Ovary (tissue), 9 donors: ENCODE results near the gene PLCE1. TPM values are rescaled to one million over a fixed set of nuclear protein-coding genes. Genes with fewer than 3 reads are reported as not detected.

ENCODE experiments used
- DNase-seq, 5 donors: peaks; one replicate each; pipeline ENCODE4 v3.0.0-alpha.2; 2019 to 2020
- H3K27ac ChIP-seq, 2 donors: fragments of 200-600 bp; one replicate each; pipeline versions ENCODE4 v1.5.1 to v1.8.0; 2019 to 2022
- H3K27me3 ChIP-seq: fragments of 200-600 bp; one replicate; pipeline ENCODE4 v1.8.0; 2022
- H3K36me3 ChIP-seq: fragments of 200-600 bp; sonication (generic); one replicate; pipeline ENCODE4 v1.5.1; 2019
- H3K4me1 ChIP-seq: one replicate; pipeline ENCODE4 v1.8.1; 2013; ENCODE audit warnings: mild to moderate bottlenecking, moderate library complexity; ENCODE audit not compliant: insufficient read depth
- H3K4me3 ChIP-seq: fragments of 200-600 bp; sonication (generic); one replicate; pipeline ENCODE4 v1.5.1; 2017
- H3K9me3 ChIP-seq, 2 donors: fragments of 200-600 bp in 1 of 2; sonication (generic) in 1 of 2; one replicate each; pipeline versions ENCODE4 v1.5.1 to v1.8.1; 2013 to 2019; ENCODE audit warnings: mild to moderate bottlenecking in 1 of 2, moderate library complexity in 1 of 2
- CTCF ChIP-seq, 3 donors: fragments of 450-650 bp in 2 of 3; fragments of 200-600 bp in 1 of 3; IDR thresholded peaks; one replicate each; pipeline versions ENCODE4 v1.5.1 to v1.8.0; 2016 to 2022; ENCODE audit warnings: antibody characterized with exemption in 3 of 3, mild to moderate bottlenecking in 1 of 3
- EP300 ChIP-seq: sonication (generic); formaldehyde crosslinking; IDR thresholded peaks from one replicate; pipeline ENCODE4 v1.6.1; 2017; ENCODE audit warnings: antibody characterized with exemption
- POLR2A ChIP-seq: fragments of 450-650 bp; IDR thresholded peaks from one replicate; pipeline ENCODE4 v1.6.1; 2017; ENCODE audit warnings: antibody characterized with exemption, mild to moderate bottlenecking, moderate library complexity
- WGBS, 3 donors: extraction: QIAGEN DNeasy Blood & Tissue Kit in 1 of 3; methylation state at CpG; one replicate each; pipeline versions ENCODE4 v1.1.5 to v1.1.7; 2013 to 2017; 5-methylcytosine and 5-hydroxymethylcytosine counted together
- intact Hi-C, 4 donors: fragments of 100-400 bp; cut with DNase I; formaldehyde crosslinking; loops; one replicate each; pipeline versions ENCODE4 v1.11.0 to v1.15.1; 2022 to 2023
- polyA plus RNA-seq, 2 donors: library from polyadenylated mRNA; stranded (reverse); fragments of 200-250 nt in 1 of 2; fragments of 350-450 nt in 1 of 2; fragmentation: Illumina TruSeq in 1 of 2; extraction: RNeasy Lipid Tissue Mini Kit (QIAGEN cat#74804) in 1 of 2; gene quantifications; one replicate each; pipeline ENCODE4 v1.2.3, GENCODE V29; 2013 to 2014
- total RNA-seq, 7 donors: library from RNA; depleted of rRNA in 2 of 7; stranded (reverse); fragments of >200 nt in 2 of 7; fragmentation: NEBNext Ultra II Directional in 3 of 7; extraction: Animal tissue kit (Norgen Biotek cat#: 25700) in 3 of 7; gene quantifications; one replicate each; pipeline versions ENCODE4 v1.1.0 to v1.2.4, GENCODE V29; 2016 to 2023
- donor health status: DM: no; HTN: no; CAD: no; lungs with moderate emphysema.
- donor health status: DM: no; HTN: no; CAD: no.
- donor health status: Bipolar disorder and iron deficiency.
- donor health status: DM: yes; HTN: yes; CAD: no.
- donor health status: DM: no; HTN: no; CAD: no.
- donor health status: DM: yes; HTN: yes; CAD: no.

PLCE1 gene
- total and polyA plus RNA-seq, 9 donors, result 2.5 to 15.3 (median 7.4) TPM

- H3K4me3 ChIP-seq, result no peak overlapping the region
- WGBS, 3 donors, result 89 to 95% (median 94%) methylated on average over 1 of the region's 1 CpG
- DNase-seq, result no peak
These were observed 32.1 kb downstream of the PLCE1 start for GRCh38 chr10:94025806-94026205.

GRCh38 chr10:94027197-94027596 lies 33.5 kb downstream of the PLCE1 start:
- TF ChIP-seq POLR2A (no peak), EP300 (no peak), CTCF (IDR thresholded peaks at IDR 0.05) (no peak)
- H3K36me3 ChIP-seq, result no peaks in the 10 kb centered on the region
- DNase-seq, result no peak
- no peaks in the 10 kb centered on the region for H3K4me1 ChIP-seq
- intact Hi-C loops, result no loop called here
- H3K27me3 ChIP-seq, result no peaks in the 10 kb centered on the region
- no peak overlapping the region for H3K4me3 ChIP-seq
- 68 to 82% (median 76%) methylated on average over 2 of the region's 2 CpGs for WGBS, 3 donors
- H3K9me3 ChIP-seq, result peaks cover 0 to 4% of the 10 kb centered on the region in 2 donors
- H3K27ac ChIP-seq, result no peak overlapping the region

More at GRCh38 chr10:94025806-94026205, 32.1 kb downstream of the PLCE1 start:
- no peak overlapping the region for H3K27ac ChIP-seq
- peaks cover 0 to 4% of the 10 kb centered on the region in 2 donors for H3K9me3 ChIP-seq
- H3K4me1 ChIP-seq, result no peaks in the 10 kb centered on the region
- TF ChIP-seq CTCF (IDR thresholded peaks at IDR 0.05) (no peak), EP300 (no peak)
- intact Hi-C loops, result no loop called here
- H3K36me3 ChIP-seq, result no peaks in the 10 kb centered on the region
- H3K27me3 ChIP-seq, result no peaks in the 10 kb centered on the region

- H3K27me3 ChIP-seq, result no peaks in the 10 kb centered on the region
- H3K9me3 ChIP-seq, result peaks cover 0 to 4% of the 10 kb centered on the region in 2 donors
- TF ChIP-seq CTCF (IDR thresholded peaks at IDR 0.05) (no peak), POLR2A (no peak), EP300 (no peak)
- no peak overlapping the region for H3K4me3 ChIP-seq
- H3K36me3 ChIP-seq, result no peaks in the 10 kb centered on the region
- H3K4me1 ChIP-seq, result no peaks in the 10 kb centered on the region
- H3K27ac ChIP-seq, result no peak overlapping the region
- intact Hi-C loops, result no loop called here
- no peak for DNase-seq
These were observed 36.2 kb downstream of the PLCE1 start for GRCh38 chr10:94029955-94030354.

GRCh38 chr10:94035982-94036765 lies 42.4 kb downstream of the PLCE1 start:
- Histone ChIP-seq H3K9me3 (no peaks in the 10 kb centered on the region), H3K4me1 (no peaks in the 10 kb centered on the region), H3K4me3 (no peak overlapping the region), H3K27ac (no peak overlapping the region), H3K36me3 (no peaks in the 10 kb centered on the region), H3K27me3 (no peaks in the 10 kb centered on the region)
- DNase-seq, result no peak
- TF ChIP-seq CTCF (IDR thresholded peaks at IDR 0.05) (no peak), EP300 (no peak), POLR2A (no peak)
- intact Hi-C loops, result no loop called here
- 42 to 46% (median 44%) methylated on average over 3 of the region's 3 CpGs for WGBS, 3 donors
